ENCODE results near the gene CHMP1A.

CHMP1A gene

DNA sequence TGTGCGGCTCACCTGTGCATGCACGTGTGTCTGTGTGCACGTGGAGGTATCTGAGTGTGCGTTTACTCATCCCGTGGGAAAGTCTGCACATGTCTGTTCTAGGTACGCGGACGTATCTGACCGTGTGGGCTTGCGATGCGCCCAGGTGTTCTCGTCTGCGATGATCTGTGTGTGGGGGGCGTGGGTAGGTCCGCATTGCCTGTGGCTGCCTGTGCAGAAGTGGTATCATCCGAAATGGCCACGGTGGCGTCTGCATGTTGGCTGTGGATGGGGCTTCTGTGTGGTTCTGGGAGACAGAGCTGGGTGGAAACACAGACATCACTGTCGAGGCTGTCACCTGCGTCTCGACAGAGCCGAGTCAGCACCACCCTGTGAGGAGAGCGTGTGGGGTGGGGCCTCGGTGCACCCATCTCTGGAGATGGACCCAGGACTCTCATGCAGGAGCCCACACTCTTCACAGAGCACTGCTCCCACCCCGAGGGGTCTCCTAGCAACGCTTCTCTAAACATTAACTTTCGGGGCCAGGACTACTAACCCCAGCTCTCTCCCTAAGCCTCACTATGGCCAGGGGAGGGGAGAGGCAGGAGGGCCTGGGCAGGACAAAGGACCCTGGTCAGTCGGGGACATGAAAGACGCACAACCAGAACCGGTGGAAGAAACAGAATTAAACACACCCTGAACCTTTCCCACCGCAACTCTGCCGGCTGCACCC, 35.7 kb downstream of the CHMP1A start:
- DNase-seq = no peak

DNA sequence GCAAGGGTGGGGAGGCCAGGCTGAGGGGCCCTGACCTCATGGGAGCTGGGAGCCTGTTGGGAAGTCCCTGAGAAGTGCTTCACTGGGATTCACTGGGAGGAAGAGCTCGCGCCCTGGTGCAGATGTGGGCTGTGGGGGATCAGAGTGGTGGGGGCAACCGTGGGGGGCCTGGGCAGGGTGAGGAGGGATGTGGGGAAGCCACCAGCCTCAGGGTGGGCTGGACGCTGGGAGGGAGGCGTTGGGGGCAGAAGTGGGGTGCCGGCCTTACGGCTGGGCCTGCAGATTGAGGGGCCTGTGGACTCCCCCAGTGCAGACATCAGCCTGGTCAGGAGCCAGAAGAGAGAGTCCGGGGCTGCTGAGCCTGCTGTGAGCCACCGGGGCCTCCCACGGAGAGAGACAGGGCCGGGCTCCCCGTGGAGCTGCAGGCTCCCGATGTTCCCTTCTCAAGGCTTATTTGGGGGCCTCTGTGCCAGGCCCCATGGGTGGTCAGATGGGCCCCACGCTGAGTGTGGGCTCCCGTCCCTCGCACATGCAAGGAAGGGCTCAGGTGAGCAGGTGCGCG, 36.3 kb downstream of the CHMP1A start:
- DNase-seq = no peak

DNA sequence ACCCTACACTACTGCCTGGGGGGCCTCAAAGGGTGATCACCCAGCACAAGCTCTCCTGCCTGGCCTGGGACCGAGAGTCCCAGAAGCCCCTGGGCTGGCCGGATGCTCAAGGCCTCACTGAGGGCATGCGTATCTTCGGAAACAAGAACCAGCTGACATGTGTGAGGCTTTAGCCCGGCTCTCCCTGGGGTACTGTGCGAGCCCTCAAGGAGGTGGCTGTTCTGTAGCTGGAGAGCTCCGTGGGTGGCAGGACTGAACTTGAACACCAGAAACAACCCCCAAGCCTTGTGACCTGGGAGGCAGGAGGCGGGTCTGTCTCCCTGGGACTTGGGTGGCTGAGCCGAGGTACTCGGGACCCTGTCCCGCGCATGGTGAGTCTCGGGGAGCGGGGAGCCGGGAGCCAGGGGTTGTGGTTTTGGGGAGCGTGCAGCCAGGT, 37.1 kb downstream of the CHMP1A start:
- DNase-seq = no peak

DNA sequence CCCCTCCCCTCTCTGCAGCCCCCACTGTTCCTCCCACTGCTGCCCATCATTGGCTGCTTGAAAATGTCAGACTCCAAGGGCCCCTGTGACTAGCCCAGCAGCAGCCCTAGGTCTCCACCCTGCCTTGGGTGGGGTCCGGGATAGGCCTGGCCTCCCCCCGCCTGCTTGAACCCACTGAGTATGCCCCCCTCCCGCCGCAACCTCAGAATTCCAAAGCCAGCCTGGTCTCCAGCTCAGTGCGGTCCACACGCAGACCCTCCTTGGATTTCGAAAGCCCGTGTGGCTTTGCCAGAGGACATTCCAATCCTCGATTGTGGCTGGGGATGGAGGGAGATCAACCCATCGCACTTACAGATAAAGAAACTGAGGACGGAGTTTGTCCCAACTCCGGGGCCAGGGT, 37.7 kb downstream of the CHMP1A start:
- no peak for DNase-seq

DNA sequence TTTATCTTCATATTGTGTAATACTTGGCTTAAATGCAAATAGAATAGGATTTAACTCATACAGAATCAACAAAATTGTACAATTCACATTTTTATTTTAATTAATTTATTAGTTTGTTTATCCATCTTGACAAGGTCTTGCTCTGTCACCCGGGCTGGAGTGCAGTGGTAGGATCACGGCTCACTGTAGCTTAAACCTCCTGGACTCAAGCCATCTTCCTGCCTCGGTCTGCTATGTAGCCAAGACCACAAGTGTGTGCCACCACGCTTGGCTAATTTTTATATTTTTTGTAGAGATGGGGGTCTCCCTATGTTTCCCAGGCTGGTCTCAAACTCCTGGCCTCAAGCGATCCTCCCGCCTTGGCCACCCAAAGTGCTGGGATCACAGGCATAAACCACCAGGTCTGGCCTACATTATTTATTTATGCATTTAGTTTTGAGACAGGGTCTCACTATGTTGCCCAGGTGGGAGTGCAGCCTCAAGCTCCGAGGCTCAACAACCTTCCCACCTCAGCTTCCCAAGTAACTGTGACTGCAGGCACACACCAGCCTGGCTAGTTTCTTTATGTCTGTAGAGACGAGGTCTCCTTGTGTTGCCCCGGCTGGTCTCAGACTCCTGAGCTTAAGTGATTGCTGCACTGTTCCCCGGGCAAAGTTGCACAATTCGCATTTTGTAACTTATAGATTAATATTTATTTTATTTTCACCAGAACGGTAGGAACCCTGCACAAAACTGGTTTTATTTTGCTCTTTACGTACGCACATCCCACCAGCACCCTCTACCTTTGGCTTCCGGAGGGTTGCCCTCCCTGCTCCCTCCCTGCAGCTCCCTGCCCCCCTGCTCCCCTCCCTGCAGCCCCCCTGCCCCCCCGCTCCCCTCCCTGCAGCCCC, 39.2 kb downstream of the CHMP1A start:
- DNase-seq = no peak

DNA sequence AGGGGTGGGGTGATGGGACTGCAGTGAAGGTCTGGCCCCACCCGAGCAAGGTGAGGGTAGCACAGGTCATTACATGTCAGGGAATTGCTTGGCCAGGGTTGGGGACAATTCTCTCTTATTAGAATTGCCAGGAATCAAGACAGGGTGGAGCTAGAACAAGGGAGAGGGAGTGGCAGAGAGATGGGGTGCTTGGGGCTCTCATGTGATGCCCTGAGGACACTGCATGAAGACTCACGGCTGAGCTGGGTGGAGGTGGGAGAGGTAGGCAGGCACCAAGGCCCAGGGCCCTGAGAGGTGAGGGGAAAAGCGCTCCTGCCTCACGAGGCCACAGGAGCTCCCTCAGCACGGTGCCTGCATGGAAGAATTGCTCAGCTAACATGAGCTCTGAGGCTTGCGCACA, 40.5 kb downstream of the CHMP1A start:
- no peak for DNase-seq

DNA sequence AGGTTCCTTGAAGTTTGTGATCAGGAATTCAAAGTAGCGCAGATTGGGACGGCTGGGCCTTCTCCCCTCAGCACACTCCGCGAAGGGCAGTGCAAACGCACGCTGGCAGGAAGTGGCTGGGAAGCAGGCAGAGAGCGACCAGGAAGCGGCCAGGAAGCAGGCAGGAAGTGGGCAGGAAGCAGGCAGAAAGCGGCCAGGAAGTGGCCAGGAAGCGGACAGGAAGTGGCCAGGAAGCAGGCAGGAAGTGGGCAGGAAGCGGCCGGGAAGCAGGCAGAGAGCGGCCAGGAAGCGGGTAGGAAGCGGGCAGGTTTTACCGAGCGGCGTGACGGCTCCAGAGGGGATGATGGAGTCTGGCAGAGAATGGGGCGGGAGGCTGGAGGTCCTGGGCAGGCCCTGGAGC, 40.9 kb downstream of the CHMP1A start:
- no peak for DNase-seq

DNA sequence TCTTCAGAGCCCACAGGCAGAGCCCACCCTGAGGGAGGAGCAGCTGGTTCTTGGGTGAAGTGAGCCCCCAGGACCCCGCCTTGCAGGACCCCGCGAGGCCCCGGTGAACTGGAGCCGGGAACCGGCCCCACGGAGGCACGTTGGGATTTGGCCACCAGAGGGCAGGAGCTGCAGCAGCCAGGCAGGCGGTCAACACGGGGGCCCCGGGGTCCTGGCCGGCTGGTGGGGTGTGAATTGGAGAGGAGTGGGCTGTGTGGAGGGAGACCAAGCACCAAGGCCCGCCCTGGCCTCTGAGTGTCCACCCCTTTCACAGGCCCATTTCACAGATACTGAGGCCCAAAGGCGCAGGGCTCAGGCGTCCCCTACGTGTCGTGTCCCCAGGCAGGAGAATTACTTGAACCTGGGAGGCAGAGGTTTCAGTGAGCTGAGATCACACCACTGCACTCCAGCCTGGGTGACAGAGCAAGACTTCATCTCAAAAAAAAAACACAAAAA, 41.9 kb downstream of the CHMP1A start:
- no peak for DNase-seq

DNA sequence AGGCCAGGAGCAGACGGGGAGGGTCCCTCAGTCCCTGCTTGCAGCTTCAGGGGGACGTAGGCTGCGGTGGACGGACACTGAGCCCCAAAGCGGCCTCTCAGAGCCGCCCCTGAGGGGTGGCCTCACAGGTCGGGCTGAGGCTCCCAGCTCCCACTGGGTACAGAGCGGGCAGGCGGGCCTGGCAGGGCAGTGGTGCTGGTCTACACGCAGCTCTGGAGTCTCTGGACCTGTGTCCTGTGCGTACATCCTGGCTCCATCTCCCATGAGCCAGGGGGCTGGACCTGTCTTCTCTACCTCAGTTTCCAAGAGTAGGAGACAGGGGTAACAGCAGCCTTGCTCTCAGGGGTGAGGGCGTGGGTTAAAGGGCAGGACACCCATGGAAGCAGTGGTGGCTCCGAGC, 42.3 kb downstream of the CHMP1A start:
- DNase-seq = no peak

DNA sequence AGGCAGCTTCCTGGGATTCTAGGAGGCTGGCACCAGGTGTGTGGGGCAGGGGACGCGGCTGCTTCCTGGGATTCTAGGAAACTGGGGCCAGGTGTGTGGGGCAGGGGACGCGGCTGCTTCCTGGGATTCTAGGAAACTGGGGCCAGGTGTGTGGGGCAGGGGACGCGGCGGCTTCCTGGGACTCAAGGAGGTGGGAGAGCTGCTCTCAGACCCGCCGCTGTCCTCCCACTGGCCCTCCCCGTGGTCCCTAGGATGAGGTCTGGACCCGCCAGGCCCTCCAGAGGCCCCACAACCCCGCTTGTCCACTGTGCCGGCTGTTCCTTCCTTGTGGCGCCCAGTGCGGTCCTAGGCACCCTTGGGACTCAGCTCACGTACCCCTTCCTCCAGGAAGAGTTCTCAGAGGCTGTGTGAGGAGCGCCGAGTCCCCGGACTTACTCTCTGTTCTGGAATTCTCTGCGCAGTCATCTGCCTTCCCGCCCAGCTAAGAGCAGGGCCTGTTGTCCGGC, 43.5 kb downstream of the CHMP1A start:
- DNase-seq = no peak

DNA sequence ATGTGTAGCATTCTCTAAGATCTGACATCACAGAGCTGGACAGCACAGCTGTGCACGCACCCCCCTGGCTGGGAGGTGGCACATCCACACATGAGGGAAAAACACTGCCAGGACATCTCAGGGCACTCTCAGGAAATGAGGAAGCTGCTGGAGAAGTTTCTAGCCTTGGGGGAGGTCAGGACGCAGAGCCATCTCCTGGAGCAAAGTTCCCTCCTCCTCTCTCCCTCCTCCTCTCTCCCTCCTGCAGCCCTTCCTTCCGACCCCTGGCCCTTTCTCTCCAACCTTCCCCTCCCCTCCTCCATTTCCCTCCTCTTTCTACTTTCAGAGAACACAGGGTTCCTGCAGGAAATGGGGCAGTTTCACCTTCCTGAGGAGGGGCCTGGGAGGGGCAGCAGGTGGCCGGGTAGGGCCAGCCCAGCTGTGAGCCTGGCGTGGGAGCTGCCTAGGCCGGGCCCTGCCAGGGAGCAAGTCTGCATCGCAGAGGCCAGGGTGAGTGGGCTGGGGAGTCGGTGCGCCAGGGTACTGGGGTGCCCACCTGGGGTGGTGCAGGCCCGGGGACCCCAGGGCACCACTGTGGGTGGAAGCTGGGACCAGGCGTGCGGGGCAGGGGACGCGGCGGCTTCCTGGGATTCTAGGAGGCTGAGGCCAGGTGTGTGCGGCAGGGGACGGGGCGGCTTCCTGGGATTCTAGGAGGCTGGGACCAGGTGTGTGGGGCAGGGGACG, 44.1 kb downstream of the CHMP1A start, which contains the start of gene DPEP1:
DPEP1 (plus strand) TSS at position 412 of the 723 bp plus-strand sequence. CDS start 16,769 bp downstream, outside the sequence.
- no peak for DNase-seq

DNA sequence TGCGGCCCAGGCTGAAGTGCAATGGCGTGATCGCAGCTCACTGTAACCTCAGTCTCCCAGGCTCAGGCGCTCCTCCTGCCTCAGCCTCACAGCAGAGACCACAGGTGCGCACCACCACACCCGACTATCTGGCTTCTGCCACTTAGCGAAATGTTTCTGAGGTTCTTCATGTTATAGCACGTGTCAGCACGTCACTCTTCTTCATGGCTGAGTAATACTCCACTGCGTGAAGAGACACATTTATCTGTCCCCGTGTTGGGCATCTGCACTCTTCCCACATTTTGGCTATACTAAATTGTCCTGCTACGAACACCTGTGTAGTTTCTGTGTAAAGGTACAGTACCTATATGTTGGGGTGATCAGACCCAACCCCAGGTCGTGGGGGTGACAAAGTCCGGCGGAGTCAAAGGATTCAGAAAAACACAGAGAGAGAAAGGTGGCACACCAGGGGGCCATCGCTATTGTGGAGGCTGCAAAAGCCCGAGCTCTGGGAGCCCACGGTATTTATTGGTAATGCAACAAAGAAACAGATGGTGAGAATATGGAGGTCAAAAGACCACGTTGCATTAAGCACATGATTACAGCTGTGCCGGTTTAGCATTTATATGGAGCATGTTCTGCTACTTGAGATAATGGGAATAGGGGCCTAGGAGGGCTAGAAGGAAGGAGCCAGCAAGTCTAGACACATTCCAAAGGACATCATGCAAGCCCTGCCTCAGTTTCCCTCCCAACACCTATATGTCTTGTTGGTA, 44.9 kb downstream of the CHMP1A start:
- DNase-seq = no peak

DNA sequence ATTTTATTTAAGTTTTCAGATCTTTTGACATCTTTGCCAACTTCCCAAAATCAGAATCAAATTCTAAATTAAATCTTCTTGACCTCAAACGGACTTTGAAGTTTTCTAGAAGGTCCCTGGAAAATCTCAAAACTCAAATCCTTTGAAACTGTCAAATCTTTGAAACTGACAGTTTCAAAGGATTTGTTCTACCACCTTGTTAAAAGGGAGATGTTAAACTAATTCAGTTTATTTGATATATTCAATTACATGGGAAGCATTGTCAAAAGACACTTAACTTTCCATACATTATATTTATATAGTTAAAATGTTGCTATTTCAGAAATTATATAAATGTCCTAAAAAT, 47.4 kb downstream of the CHMP1A start:
- no peak for DNase-seq

DNA sequence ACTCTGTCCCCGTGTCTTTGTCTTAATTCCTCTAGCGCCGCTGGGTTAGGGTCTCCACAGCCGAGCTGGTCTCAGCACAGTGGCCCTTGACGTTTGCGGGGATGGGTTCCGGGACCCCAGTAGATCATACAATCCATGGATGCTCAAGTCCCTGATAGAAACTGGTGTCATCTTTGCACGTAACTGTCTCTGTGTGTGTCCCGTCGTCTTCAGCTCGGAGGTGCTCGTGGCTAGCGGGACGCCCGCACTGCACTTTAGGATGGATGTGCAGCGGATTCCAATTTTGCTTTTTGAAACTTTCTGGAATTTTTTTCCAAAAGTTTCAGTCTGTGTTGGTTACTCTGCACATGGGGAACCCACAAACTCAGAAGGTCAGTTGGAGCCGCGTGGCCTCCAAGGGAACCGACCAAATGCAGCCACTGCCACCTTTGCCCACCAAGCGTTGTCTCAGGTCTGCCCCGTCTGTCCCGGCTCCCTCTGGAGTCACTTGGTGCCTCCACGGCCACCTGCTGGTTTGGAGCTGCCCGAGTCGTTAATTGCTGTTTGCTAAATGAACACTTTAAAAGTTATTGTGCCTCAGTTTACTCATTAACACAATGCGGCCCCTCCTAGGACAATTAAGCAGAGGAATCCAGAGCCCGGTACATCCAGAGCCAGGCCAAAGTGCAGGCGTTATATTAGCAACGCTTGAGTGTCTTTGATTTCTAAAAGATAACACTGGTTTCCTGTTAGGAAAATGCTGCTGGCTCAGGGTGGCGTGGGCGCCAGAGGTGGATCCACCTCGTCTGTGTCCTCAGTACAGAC, 49.4 kb downstream of the CHMP1A start:
- no peak for DNase-seq

DNA sequence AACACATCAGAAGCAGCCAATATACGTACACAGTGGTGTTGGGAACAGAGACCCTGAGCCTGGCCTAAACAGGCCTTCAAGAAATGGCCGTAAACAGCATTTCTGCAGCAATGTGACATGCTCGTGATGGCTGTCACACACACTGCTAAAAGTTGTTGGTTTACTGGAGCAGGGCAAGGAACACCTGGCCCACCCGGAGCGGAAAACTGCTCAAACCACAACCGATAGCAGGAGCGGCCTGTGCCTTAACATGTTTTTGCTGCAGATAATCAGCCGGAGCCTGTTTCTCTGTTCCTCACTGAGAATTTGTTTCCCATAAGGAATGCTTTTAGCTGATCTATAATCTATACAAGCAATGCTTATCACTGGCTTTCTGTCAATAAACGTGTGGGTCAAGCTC, 50.1 kb downstream of the CHMP1A start:
- no peak for DNase-seq

DNA sequence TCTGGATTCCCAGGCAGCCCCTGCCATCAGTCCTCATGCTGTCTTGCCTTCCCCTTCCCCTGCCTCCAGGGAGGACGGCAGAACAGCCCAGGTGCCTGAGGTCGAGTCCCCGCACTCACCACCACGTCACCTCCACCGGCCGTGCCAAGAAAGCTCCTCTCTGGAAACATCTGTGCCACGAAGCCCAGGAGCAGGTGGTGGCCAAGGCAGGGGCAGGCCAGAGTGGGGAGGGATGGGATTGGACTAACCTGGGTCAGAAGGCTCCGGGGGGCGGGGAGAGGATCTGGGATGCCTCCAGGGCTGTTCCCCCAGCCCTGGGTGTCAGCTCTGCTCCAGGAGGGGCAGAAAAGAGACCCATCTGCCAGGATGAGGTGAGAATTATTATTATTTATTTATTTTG, 51.5 kb downstream of the CHMP1A start:
- no peak for DNase-seq

DNA sequence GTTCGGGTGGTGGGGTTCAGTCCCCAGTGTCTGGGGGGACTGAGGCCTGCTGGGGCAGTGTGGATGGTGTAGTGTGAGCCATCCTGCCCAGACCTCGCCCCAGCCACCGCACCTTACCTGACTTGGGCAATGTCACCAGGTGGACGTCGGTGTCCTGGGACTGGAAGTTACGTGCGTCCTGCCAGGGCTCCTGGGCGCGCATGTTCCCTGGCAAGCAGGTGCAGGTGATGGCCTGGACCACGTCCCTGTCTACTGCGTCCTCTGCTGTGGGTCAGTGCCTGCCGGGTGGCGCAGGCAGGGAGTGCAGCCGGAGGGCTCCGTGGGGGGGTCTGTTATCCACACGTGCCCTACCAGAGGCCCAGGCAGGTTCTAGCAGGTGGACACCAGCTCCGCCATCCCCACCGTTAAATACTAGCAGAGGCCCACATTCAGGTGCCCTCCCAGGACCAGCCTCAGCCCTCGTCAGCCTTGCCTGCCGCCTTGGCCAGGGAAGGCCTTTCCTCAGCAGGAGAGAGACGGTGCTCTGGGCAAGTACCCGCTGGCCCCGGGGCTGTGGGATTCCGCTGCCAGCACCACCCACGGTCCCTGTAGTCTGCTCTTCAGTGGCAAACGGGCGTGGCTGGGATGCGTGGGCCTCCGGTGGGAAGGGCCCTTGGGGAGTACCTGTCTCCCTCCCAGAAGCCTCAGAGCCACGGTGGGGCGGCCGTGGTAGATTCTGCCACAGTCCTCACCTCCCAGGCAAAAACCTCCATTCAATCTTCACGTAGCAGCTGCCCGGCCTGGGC, 52.1 kb downstream of the CHMP1A start:
- no peak for DNase-seq

DNA sequence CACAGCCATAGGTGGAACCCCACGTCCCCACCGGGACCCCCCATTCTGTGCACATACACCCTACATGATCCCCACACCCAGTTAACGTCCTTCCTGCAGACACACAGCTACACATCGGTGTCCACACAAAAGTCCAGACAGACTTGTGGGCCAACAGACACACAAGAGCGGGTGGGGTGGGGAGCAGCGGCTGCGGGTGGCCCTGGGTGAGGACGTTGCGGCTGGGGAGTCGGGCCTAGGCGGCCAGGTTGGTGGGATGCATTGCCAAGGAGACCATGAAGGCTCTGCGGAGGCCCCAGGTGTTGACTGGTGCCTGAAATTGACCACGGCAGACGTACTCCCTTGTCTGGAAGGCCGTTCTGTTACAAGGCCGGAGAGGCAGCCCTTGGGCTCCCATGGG, 52.7 kb downstream of the CHMP1A start:
- DNase-seq = no peak

DNA sequence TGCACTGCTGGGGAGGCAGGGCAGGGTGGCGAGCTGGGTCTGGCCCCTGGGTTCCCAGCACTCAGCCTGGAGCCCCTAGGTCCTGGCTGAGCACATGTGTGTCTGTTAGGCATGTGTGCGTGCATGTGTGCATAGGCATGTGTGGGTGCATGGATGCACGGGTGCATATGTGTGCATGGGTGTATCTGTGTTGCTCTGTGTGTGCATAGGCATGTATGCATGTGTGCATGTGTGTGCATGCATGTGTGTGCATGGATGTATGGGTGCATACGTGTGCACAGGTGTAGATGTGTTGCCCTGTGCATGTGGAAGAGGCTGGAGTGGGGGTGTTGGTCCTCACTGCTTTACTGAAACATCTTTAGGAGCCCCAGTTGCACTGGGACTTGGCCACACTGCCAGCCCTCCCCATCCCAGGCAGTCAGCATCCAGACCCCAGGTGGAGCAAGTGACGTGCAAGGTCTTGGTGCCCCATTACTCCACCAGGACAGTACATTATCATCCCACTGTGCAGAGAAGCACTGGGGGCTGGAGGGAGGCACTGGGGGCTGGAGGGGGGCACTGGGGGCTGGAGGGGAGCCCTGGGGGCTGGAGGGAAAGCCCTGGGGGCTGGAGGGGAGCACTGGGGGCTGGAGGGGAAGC, 54.4 kb downstream of the CHMP1A start:
- no peak for DNase-seq
